Uterus (tissue), 2 donors: ENCODE results near the gene TWIST2.

Source experiments
- CTCF ChIP-seq, 4 experiments: fragments of 200-600 bp in 2 of 4; fragments of 450-650 bp in 2 of 4; sonication (generic) in 2 of 4; IDR thresholded peaks; one replicate each; pipeline ENCODE4 v1.5.1; 2016 to 2019; ENCODE audit warnings: antibody characterized with exemption in 4 of 4, mild to moderate bottlenecking in 2 of 4, moderate library complexity in 1 of 4
- POLR2A ChIP-seq, 2 donors: fragments of 450-650 bp; IDR thresholded peaks; one replicate each; pipeline ENCODE4 v1.6.1; 2016; ENCODE audit warnings: antibody characterized with exemption in 2 of 2, mild to moderate bottlenecking in 1 of 2, moderate library complexity in 1 of 2

GRCh38 chr2:238910751-238911351, 63.0 kb downstream of the TWIST2 start:
- no peak for TF ChIP-seq CTCF (IDR thresholded peaks at IDR 0.05)
- no peak for TF ChIP-seq POLR2A (IDR thresholded peaks at IDR 0.05)
